Muscle layer of duodenum (tissue), 2 donors: ENCODE measurements around the gene CNTN6.
"Not testable (repeated sequence)": the region's sequence is repeated elsewhere in the genome, so short reads cannot be mapped to it uniquely, and the experiment has no call there.

Experiments
- H3K27ac ChIP-seq: one replicate; pipeline ENCODE4 v1.7.0; 2013; ENCODE audit warnings: mild to moderate bottlenecking, low read length
- H3K27me3 ChIP-seq: one replicate; pipeline ENCODE4 v1.7.0; 2013; ENCODE audit warnings: low read depth, mild to moderate bottlenecking, control low read depth, low read length
- H3K36me3 ChIP-seq, 2 donors: one replicate each; pipeline ENCODE4 v1.7.0; 2013; ENCODE audit warnings: low read length in 2 of 2, control low read depth in 1 of 2, mild to moderate bottlenecking in 1 of 2; ENCODE audit not compliant: insufficient read depth in 2 of 2, control insufficient read depth in 1 of 2
- H3K4me1 ChIP-seq, 2 donors: one replicate each; pipeline ENCODE4 v1.7.0; 2013; ENCODE audit warnings: low read length in 2 of 2, mild to moderate bottlenecking in 2 of 2, control low read depth in 1 of 2, moderate library complexity in 1 of 2; ENCODE audit not compliant: insufficient read depth in 2 of 2, control insufficient read depth in 1 of 2
- H3K4me3 ChIP-seq, 2 donors: one replicate each; pipeline ENCODE4 v1.7.0; 2013; ENCODE audit warnings: low read length in 2 of 2, low read depth in 1 of 2, mild to moderate bottlenecking in 1 of 2
- H3K9me3 ChIP-seq, 2 donors: one replicate each; pipeline ENCODE4 v1.7.0; 2013; ENCODE audit warnings: low read length in 2 of 2, control low read depth in 1 of 2, mild to moderate bottlenecking in 1 of 2; ENCODE audit not compliant: control insufficient read depth in 1 of 2
- donor health status: healthy.

CNTN6 gene

DNA sequence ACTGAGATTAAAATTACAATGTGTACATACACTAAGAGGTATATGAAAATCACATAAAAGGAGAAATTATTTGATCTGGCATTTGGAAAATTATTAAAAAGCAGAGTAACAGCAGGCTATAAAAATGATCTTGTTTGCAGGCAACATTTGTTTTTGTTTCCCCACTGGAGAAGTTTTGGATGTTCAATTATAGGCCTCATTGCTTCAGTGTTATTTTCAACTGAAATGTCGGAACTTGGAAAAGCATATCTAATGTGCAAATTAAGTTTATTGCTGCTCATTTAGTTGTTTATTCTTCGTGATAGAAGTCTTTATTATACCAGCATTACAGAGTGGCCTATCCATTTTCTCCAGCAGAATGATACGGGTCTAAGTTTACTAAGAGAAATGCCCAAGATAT is 263.3 kb downstream of the CNTN6 start:
- Histone ChIP-seq H3K4me3 (no peak overlapping the region), H3K36me3 (no peaks in the 10 kb centered on the region), H3K27me3 (no peaks in the 10 kb centered on the region), H3K27ac (no peak overlapping the region), H3K4me1 (no peaks in the 10 kb centered on the region), H3K9me3 (no peaks in the 10 kb centered on the region)

DNA sequence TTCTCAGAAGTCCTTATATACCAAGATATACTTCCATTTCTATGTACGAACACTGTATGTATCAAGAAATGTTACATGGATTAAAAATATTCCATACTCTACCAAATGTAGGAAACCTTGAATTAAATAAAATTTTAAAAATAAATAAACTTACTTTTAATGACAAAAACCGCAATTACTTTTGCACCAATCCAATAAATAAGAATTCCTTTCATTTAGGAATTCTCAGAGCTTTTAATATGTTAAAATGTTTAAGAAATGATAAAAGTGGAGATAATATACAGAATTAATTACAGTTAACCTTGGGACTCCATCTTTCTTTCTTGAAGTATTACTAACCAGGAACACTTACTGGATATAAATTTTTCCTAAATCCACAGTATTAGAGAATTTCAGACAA is 272.7 kb downstream of the CNTN6 start:
- H3K9me3 ChIP-seq: no peaks in the 10 kb centered on the region
- H3K4me3 ChIP-seq: no peak overlapping the region
- no peaks in the 10 kb centered on the region for H3K4me1 ChIP-seq
- no peak overlapping the region for H3K27ac ChIP-seq
- H3K36me3 ChIP-seq: no peaks in the 10 kb centered on the region
- no peaks in the 10 kb centered on the region for H3K27me3 ChIP-seq

GRCh38 chr3:1374471-1374870 is 281.6 kb downstream of the CNTN6 start:
- Histone ChIP-seq H3K36me3 (no peaks in the 10 kb centered on the region), H3K27me3 (no peaks in the 10 kb centered on the region), H3K27ac (no peak overlapping the region), H3K4me3 (no peak overlapping the region), H3K4me1 (no peaks in the 10 kb centered on the region), H3K9me3 (no peaks in the 10 kb centered on the region)

DNA sequence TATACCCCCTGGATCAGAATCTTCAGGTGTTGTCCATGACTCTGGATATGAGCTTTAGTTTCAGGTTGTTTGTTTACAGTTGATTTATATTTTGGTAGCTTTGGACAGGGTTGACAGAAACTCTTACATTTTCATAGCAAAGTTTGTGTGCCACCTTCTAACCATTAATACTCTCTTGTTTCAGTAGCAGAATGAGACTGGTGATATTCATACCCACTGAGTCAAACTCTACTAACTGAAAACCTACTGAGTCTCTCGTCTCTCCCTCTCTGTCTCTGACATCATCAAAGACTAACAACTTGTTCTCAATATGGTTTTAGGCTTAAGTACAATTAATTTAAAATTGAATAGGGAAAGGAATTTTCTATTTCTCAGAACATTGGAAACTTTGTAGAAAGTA is 282.3 kb downstream of the CNTN6 start:
- Histone ChIP-seq H3K4me3 (no peak overlapping the region), H3K27me3 (no peaks in the 10 kb centered on the region)

GRCh38 chr3:1380926-1381646 is 288.3 kb downstream of the CNTN6 start:
- Histone ChIP-seq H3K27me3 (no peaks in the 10 kb centered on the region), H3K4me1 (no peaks in the 10 kb centered on the region), H3K9me3 (no peaks in the 10 kb centered on the region), H3K36me3 (no peaks in the 10 kb centered on the region), H3K4me3 (no peak overlapping the region), H3K27ac (no peak overlapping the region)

More for the DNA sequence above, 282.3 kb downstream of the CNTN6 start:
- H3K9me3 ChIP-seq: no peaks in the 10 kb centered on the region
- no peaks in the 10 kb centered on the region for H3K4me1 ChIP-seq
- H3K36me3 ChIP-seq: no peaks in the 10 kb centered on the region
- no peak overlapping the region for H3K27ac ChIP-seq

- H3K4me3 ChIP-seq: no peak overlapping the region
- no peaks in the 10 kb centered on the region for H3K27me3 ChIP-seq
- H3K27ac ChIP-seq: no peak overlapping the region
These were observed 288.8 kb downstream of the CNTN6 start for GRCh38 chr3:1381647-1382036.

GRCh38 chr3:1387396-1387905 is 294.6 kb downstream of the CNTN6 start:
- H3K4me3 ChIP-seq, H3K4me1 ChIP-seq, H3K27me3 ChIP-seq, H3K9me3 ChIP-seq, H3K27ac ChIP-seq, H3K36me3 ChIP-seq: not testable (repeated sequence)

More at GRCh38 chr3:1381647-1382036, 288.8 kb downstream of the CNTN6 start:
- Histone ChIP-seq H3K4me1 (no peaks in the 10 kb centered on the region), H3K36me3 (no peaks in the 10 kb centered on the region), H3K9me3 (no peaks in the 10 kb centered on the region)

DNA sequence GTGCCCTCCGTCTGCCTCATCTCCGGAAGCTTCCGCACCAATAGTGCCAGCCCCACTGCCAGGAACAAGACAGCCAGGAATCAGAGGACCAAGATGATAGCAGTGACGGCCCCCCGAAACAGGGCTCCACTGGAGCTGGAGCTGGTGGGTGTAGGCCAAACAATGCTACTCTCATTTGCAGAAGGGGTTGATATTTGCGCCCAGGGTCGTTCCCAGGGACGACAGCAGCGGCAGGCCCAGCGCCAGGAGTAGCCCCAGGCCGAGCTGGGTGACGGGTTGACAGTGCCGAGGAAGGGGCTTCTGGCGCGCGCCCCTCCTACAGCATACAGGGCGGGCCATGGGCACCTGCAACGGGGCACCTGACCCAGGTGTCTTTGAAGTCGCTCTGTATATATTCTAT is 301.4 kb downstream of the CNTN6 start:
- H3K27me3 ChIP-seq: no peaks in the 10 kb centered on the region
- no peak overlapping the region for H3K27ac ChIP-seq
- H3K36me3 ChIP-seq: no peaks in the 10 kb centered on the region
- no peaks in the 10 kb centered on the region for H3K4me1 ChIP-seq
- no peak overlapping the region for H3K4me3 ChIP-seq
- peaks cover 0 to 3% of the 10 kb centered on the region in 2 donors for H3K9me3 ChIP-seq

DNA sequence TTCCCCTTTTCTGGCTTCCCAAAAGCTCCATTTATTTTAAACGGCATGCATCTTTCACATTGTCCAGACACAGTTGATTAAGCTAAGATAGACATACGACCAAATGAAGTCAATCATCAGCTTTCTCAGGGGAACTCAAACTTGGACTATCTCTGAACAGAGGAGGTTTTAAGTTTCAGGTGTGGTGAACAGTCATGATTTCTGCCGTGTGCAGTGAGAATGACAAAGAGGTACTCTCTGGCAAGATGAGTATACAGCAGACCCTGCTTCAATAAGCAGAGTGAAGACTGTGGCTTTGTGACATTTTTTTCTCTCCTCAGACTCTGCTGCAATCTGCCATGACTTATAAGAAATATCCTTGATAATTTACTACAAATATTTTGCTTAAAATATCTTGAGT is 307.7 kb downstream of the CNTN6 start:
- no peaks in the 10 kb centered on the region for H3K36me3 ChIP-seq
- no peaks in the 10 kb centered on the region for H3K4me1 ChIP-seq
- H3K27me3 ChIP-seq: no peaks in the 10 kb centered on the region
- no peaks in the 10 kb centered on the region for H3K9me3 ChIP-seq
- no peak overlapping the region for H3K4me3 ChIP-seq
- H3K27ac ChIP-seq: no peak overlapping the region

GRCh38 chr3:1404270-1404962 is 311.6 kb downstream of the CNTN6 start:
- H3K27me3 ChIP-seq: no peaks in the 10 kb centered on the region
- H3K9me3 ChIP-seq: no peaks in the 10 kb centered on the region
- no peak overlapping the region for H3K27ac ChIP-seq
- no peaks in the 10 kb centered on the region for H3K36me3 ChIP-seq
- H3K4me3 ChIP-seq: no peak overlapping the region
- peaks cover 0 to 4% of the 10 kb centered on the region in 2 donors for H3K4me1 ChIP-seq

DNA sequence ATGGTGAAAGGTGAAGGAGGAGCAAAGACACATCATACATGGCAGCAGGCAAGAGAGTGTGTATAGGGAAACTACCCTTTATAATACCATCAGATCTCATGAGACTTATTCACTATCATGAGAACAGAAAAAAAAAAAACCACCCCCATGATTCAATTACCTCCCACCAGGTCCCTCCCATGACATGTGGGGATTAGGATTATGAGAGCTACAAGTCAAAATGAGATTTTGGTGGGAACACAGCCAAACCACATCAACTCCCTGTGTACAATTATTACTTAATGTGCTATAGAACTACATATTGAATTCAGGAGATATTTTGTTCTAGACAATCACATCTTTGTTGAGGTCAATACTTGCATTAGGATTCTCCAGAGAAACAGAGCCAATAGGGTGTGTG is 313.4 kb downstream of the CNTN6 start:
- Histone ChIP-seq H3K27ac (no peak overlapping the region), H3K9me3 (no peaks in the 10 kb centered on the region), H3K4me3 (no peak overlapping the region), H3K4me1 (peaks cover 0 to 4% of the 10 kb centered on the region in 2 donors), H3K27me3 (no peaks in the 10 kb centered on the region), H3K36me3 (no peaks in the 10 kb centered on the region)
